ENCODE results near the gene KIF16B.

The KIF16B gene

DNA sequence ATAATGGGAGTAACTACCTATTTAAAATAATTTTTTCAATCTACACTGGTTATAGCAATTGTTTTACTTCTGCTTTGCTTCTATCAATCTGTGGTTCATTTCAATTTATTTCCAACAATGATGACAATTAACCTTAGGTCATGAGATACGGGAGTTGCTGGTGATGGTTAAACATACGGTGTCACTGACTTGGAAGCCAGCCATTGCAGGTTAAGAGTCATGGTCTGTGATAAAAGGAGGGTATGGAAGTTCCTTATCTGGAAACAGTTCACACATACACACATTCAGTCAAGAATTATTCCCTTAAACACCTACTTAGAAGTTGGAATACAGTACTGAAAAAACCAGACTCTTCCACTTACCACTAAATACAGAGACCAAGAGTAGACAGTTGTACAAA, 180.0 kb downstream of the KIF16B start:
- DNase-seq = no peak

DNA sequence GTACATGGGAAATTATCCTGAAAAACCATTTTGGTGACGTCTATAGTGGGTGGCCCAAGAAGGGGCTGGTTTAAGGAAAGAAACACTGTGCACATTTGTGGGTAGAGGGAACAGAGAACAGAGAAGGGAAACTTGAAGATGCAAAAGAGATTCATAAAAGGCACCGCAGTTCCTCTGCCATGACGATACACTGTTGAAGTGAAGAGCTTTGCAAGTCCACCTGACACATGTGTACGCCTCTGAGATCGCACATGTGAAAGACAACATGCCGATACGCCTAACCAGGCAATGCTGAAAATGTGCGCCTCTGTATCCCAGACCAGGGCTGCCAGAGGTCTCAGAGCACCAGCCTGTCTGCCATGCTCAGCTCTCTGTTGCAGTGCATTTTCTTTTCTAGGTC, 180.9 kb downstream of the KIF16B start:
- DNase-seq = no peak

DNA sequence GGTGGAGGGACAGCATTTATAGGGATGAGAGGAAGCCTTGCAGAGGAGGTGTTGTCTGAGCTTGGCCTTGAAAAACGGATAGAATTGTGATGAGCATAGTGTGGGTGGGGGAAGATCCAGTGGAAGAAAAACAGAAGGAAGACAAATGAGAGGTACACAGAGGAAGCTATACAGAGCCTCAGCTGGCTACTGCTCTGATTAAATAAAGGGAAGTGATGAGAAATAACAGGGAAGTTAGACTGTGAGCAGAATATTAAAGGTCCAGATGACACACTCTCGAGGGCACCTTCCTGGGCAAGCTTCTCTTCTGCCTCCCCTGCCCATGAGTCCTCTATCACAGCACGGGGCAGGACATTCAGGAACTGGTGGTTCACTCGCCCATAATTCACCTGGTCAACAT, 182.3 kb downstream of the KIF16B start:
- no peak for DNase-seq

GRCh38 chr20:16388731-16389130, 184.5 kb downstream of the KIF16B start:
- DNase-seq = no peak

DNA sequence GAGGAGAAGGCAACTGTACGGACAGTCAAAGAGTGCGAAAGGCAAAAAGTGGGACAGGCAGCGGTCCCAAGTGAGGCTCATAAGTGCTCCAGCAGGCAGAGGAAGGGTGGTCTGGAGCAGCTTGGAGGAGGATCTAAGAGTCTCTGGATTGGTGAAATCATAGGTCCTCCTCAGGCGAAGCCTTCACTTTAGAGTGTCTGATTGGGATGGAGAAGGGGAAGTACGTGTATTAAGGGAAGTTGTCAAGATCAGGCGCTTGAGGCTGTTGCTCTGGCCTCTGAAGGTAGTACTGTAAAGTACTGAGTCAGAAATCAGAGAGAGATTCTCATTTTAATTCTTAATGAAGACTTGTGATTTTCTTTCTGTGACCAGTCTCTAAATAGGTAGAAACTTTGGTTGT, 185.6 kb downstream of the KIF16B start:
- DNase-seq = no peak

DNA sequence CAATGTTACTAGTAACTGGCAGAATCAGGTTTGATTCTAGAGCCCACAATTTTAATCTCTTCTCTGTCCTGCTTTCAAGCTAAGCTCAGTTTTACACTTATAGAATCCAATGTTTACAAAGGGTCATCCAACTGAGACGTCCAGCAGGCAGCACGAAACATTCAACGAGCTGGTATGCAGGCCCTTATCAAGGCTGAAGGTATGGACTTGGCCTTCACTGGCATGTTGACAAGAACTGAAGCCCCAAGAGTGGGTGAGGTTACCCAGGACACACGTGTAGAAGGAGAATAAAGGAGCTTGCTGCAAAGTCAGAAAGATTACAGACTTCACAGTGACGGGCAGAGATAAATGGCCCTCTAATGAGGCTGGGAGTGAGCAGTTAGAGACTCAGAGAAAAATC, 187.4 kb downstream of the KIF16B start:
- no peak for DNase-seq

- no peak for DNase-seq
These were observed 187.8 kb downstream of the KIF16B start for GRCh38 chr20:16385462-16385861.

DNA sequence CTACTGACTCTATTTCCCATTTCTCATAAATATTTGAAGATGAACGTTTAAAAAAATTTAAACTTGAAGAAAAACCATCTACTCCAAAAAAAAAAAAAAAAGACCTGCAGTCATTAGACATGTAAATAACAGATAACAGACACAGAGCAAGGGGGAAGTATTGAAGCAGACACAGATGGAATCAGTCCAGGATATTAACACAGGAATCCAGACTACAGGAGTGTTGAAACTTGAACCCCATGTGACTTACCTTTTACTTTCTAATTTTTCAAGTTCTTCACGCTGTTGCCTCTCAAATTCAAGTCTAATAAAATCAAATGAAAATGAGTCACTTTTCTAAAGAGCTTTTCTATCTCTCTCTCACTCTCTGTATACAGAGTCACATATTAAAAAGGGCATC, 191.8 kb downstream of the KIF16B start:
- DNase-seq = no peak

DNA sequence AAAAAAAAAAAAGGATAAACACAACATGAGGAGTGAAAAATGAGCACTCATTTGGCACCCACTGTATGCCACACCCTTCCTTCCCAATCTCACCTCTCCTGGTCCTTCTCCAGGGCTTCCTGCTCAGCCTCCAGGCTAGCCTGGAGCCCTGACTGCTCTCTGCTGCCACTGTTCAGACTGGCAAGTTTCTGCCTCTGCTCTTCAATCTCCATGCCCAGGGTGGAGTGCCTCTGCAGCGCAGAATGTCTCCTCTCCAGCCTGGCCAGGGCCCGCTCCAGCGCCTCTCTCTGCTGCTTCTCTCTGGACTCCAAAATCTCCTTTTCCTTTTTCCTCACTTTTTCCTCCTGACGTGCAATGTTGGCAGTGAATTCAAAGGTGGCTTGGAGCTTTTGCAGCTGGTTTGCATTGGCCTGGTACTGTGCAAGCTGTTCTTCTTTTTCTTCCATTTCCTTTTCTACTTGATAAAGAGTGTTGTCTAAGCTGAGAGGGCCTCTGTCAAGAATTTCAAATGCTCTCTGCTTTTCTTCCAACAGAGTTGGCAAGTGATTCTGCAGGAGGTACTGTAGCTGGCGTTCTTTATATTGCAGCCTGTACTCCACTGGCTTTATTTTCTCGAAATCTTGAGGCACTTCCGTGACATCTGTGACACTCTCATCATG, 194.4 kb downstream of the KIF16B start:
- no peak for DNase-seq

- no peak for DNase-seq
These were observed 195.1 kb downstream of the KIF16B start for GRCh38 chr20:16378122-16378521.

GRCh38 chr20:16369441-16369840, 203.8 kb downstream of the KIF16B start:
- no peak for DNase-seq

- no peak for DNase-seq
These were observed 204.5 kb downstream of the KIF16B start for GRCh38 chr20:16368645-16369292.

GRCh38 chr20:16367948-16368560, 205.2 kb downstream of the KIF16B start:
- DNase-seq = no peak

DNA sequence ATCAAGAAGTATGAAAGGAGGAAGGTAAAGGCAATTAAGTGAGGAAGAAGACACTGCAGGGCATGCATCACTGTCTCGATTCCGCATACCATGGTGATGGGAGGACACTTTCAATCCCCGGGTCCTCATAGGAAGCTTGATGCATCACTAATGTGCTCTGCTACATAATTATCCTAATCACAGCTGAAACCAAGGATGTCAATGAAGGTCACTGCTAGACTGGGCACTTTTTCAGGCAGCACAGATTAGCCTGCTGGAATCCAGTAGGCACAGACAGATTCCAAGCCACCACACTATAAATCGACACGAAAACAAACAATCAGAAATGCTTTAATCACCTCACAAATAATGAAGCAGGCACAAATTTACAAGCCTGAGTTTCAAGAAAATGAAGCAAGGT, 206.7 kb downstream of the KIF16B start:
- DNase-seq = no peak

- DNase-seq = no peak
These were observed 208.9 kb downstream of the KIF16B start for GRCh38 chr20:16364320-16364687.

GRCh38 chr20:16363506-16364319, 209.5 kb downstream of the KIF16B start:
- no peak for DNase-seq

GRCh38 chr20:16362642-16363041, 210.6 kb downstream of the KIF16B start:
- no peak for DNase-seq

GRCh38 chr20:16360668-16361067, 212.6 kb downstream of the KIF16B start:
- DNase-seq = no peak

DNA sequence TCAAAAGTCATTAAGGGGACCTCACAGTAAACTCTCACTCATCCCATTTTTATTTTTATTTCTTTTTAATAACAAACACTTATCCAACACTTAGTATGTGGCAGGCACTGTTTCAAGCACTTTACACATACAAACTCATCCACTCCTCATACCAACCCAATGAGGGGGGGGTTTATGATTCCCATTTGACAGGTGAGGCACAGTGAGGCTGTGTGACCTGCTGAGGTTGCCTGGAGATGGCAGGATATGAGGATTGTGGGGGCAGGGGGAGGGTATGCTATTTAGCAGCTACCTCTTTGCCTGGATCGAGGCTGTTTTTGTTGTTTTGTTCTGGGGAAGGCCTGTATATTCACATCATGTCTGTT, 219.8 kb downstream of the KIF16B start:
- no peak for DNase-seq

- DNase-seq = no peak
These were observed 220.4 kb downstream of the KIF16B start for GRCh38 chr20:16352751-16353416.

DNA sequence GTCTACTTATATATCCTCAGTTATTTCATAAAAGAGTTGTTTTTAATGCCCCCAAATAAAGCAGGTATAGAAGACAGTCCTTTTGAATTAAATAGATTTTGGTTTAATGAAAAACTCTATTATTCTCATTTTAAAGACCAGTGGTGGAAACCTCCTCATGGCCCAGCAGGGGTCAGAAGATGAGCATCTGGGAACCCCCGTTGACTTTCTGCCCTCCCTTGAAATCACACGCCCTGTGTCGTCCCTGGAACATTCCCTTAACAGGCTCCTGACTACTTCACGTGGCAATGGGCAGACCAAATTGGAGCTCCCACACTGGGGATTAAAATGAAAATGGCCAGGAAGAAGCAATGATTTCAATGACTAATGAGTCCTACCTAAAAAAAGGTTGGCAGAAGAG, 220.9 kb downstream of the KIF16B start:
- DNase-seq = no peak

- DNase-seq = no peak
These were observed 221.8 kb downstream of the KIF16B start for GRCh38 chr20:16351415-16351814.

DNA sequence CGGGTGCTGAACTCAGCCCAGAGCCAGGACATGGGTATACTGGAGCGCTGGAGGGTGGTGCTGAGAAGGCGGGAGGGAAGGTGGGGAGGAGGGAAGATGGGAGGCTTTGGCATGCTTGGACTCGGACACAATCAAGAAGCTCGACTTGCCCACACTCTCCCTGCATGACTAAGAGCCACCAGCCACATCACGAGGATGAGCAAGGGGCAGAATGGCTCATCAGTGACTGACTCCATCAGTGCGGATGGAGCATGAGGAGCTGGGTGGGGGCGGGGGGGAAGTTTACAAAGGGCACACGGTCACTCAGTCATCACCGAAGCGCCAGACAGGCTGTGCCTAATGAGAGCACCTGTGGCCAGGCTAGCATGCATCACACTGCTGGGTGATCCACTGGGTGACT, 222.8 kb downstream of the KIF16B start:
- DNase-seq = no peak

Measured in NCI-H1092 (cell line).